PFSK-1 (cell line): ENCODE results near the gene RSPO3.

Experiments used
- POLR2AphosphoS5 ChIP-seq: IDR thresholded peaks from 2 replicates; pipeline ENCODE4 v1.6.1; 2012; ENCODE audit warnings: low read depth, mild to moderate bottlenecking, control low read depth, low read length, moderate library complexity
- TF ChIP-seq, protein P1 (sequence below), 2 experiments: IDR thresholded peaks; 2 replicates each; pipeline versions ENCODE4 v1.6.1 to v1.8.0; 2011 to 2012; ENCODE audit warnings: low read depth in 2 of 2, low read length in 2 of 2, control low read depth in 1 of 2, inconsistent platforms in 1 of 2, mild to moderate bottlenecking in 1 of 2, moderate library complexity in 1 of 2; ENCODE audit not compliant: insufficient read depth in 1 of 2

DNA sequence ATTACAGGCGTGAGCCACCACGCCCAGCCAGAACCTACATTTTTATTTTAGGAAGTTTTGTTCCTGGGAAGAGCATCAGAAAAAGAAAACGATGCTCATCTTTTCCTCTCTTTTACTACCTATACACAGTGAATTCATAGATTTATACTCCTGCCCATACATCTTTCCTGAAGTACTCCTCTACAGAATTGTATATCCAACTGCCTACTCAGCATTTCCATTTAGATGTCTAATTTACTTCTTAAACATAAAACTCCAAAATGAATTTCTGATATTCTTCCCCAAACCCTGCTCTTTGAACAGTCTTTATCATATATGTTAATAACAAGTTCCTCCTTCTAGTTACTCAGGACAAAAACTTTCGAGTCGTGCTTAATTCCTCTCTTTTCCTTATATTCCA is 39.8 kb upstream of the RSPO3 start:
- TF ChIP-seq POLR2AphosphoS5 = no peak
- TF ChIP-seq, protein P1, sequence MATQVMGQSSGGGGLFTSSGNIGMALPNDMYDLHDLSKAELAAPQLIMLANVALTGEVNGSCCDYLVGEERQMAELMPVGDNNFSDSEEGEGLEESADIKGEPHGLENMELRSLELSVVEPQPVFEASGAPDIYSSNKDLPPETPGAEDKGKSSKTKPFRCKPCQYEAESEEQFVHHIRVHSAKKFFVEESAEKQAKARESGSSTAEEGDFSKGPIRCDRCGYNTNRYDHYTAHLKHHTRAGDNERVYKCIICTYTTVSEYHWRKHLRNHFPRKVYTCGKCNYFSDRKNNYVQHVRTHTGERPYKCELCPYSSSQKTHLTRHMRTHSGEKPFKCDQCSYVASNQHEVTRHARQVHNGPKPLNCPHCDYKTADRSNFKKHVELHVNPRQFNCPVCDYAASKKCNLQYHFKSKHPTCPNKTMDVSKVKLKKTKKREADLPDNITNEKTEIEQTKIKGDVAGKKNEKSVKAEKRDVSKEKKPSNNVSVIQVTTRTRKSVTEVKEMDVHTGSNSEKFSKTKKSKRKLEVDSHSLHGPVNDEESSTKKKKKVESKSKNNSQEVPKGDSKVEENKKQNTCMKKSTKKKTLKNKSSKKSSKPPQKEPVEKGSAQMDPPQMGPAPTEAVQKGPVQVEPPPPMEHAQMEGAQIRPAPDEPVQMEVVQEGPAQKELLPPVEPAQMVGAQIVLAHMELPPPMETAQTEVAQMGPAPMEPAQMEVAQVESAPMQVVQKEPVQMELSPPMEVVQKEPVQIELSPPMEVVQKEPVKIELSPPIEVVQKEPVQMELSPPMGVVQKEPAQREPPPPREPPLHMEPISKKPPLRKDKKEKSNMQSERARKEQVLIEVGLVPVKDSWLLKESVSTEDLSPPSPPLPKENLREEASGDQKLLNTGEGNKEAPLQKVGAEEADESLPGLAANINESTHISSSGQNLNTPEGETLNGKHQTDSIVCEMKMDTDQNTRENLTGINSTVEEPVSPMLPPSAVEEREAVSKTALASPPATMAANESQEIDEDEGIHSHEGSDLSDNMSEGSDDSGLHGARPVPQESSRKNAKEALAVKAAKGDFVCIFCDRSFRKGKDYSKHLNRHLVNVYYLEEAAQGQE (IDR thresholded peaks at IDR 0.05; ENCODE audit: insufficient read depth in 1 of 2, low read depth in 2 of 2, low read length in 2 of 2) = no peak
